Liver (tissue), 9 donors: ENCODE measurements around the gene CEMIP. TPM values are rescaled to one million over a fixed set of nuclear protein-coding genes. Genes with fewer than 3 reads are reported as not detected.

ENCODE experiments used
- DNase-seq: peaks from one replicate; pipeline ENCODE4 v3.0.0-alpha.2; 2017; ENCODE audit warnings: low spot score
- H3K27ac ChIP-seq, 2 donors: one replicate each; pipeline ENCODE4 v1.7.0; 2013; ENCODE audit warnings: inconsistent platforms in 2 of 2, low read length in 2 of 2, control low read depth in 1 of 2, low read depth in 1 of 2, mild to moderate bottlenecking in 1 of 2
- H3K27me3 ChIP-seq, 4 donors: one replicate each; pipeline versions ENCODE4 v1.6.1 to v1.7.0; 2013; ENCODE audit warnings: low read length in 3 of 4, inconsistent platforms in 1 of 4, mild to moderate bottlenecking in 1 of 4, moderate library complexity in 1 of 4; ENCODE audit not compliant: control insufficient read depth in 4 of 4, insufficient read depth in 4 of 4
- H3K36me3 ChIP-seq, 4 donors: one replicate each; pipeline versions ENCODE4 v1.6.1 to v1.7.0; 2013; ENCODE audit warnings: low read length in 3 of 4, mild to moderate bottlenecking in 3 of 4, low read depth in 1 of 4, moderate library complexity in 1 of 4; ENCODE audit not compliant: control insufficient read depth in 4 of 4, insufficient read depth in 3 of 4
- H3K4me1 ChIP-seq, 4 donors: one replicate each; pipeline versions ENCODE4 v1.6.1 to v1.7.0; 2013; ENCODE audit warnings: low read length in 3 of 4, mild to moderate bottlenecking in 3 of 4, moderate library complexity in 1 of 4; ENCODE audit not compliant: control insufficient read depth in 4 of 4, insufficient read depth in 4 of 4
- H3K4me3 ChIP-seq, 3 donors: one replicate each; pipeline versions ENCODE4 v1.6.1 to v1.7.0; 2013; ENCODE audit warnings: low read length in 3 of 3, control low read depth in 1 of 3, low read depth in 1 of 3, mild to moderate bottlenecking in 1 of 3
- H3K9ac ChIP-seq, 2 donors: one replicate each; pipeline ENCODE4 v1.7.0; 2013; ENCODE audit warnings: low read length in 2 of 2, mild to moderate bottlenecking in 2 of 2, moderate library complexity in 2 of 2, control low read depth in 1 of 2, low read depth in 1 of 2
- H3K9me3 ChIP-seq, 4 donors: one replicate each; pipeline versions ENCODE4 v1.6.1 to v1.7.0; 2013; ENCODE audit warnings: low read length in 3 of 4; ENCODE audit not compliant: control insufficient read depth in 4 of 4
- CTCF ChIP-seq: fragments of 150-350 bp; IDR thresholded peaks from 2 replicates; pipeline ENCODE4 v1.5.1; 2017; ENCODE audit warnings: improper control_type of control experiment, low read depth, low read length; ENCODE audit not compliant: missing input control
- EGR1 ChIP-seq, 2 donors: IDR thresholded peaks; 2 replicates each; pipeline ENCODE4 v1.6.1; 2016 to 2018; ENCODE audit warnings: antibody characterized with exemption in 2 of 2, low read depth in 2 of 2
- FOXA1 ChIP-seq: IDR thresholded peaks from 2 replicates; pipeline ENCODE4 v1.6.1; 2016; ENCODE audit warnings: antibody characterized with exemption
- FOXA2 ChIP-seq: IDR thresholded peaks from 2 replicates; pipeline ENCODE4 v1.6.1; 2016; ENCODE audit warnings: antibody characterized with exemption
- JUND ChIP-seq, 2 donors: IDR thresholded peaks; 2 replicates each; pipeline ENCODE4 v1.6.1; 2016; ENCODE audit warnings: antibody characterized with exemption in 2 of 2
- MAX ChIP-seq: IDR thresholded peaks from 2 replicates; pipeline ENCODE4 v1.6.1; 2016; ENCODE audit warnings: antibody characterized with exemption
- RAD21 ChIP-seq, 2 donors: IDR thresholded peaks; 2 replicates each; pipeline ENCODE4 v1.6.1; 2016; ENCODE audit warnings: antibody characterized with exemption in 2 of 2, mild to moderate bottlenecking in 2 of 2
- REST ChIP-seq: IDR thresholded peaks from 2 replicates; pipeline ENCODE4 v1.6.1; 2016; ENCODE audit warnings: antibody characterized with exemption, mild to moderate bottlenecking
- RXRA ChIP-seq, 2 donors: IDR thresholded peaks; 2 replicates each; pipeline ENCODE4 v1.6.1; 2017 to 2018; ENCODE audit warnings: antibody characterized with exemption in 2 of 2, mild to moderate bottlenecking in 1 of 2
- SP1 ChIP-seq: IDR thresholded peaks from 2 replicates; pipeline ENCODE4 v1.6.1; 2018; ENCODE audit warnings: antibody characterized with exemption, mild to moderate bottlenecking
- YY1 ChIP-seq: IDR thresholded peaks from 2 replicates; pipeline ENCODE4 v1.6.1; 2016; ENCODE audit warnings: antibody characterized with exemption, mild to moderate bottlenecking
- ZBTB33 ChIP-seq: IDR thresholded peaks from 2 replicates; pipeline ENCODE4 v1.6.1; 2016; ENCODE audit warnings: antibody characterized with exemption
- WGBS: extraction: QIAGEN DNeasy Blood & Tissue Kit; methylation state at CpG from one replicate; pipeline ENCODE4 v1.1.7; 2013; 5-methylcytosine and 5-hydroxymethylcytosine counted together
- polyA plus RNA-seq, 2 donors: library from polyadenylated mRNA; stranded (reverse) in 1 of 2; unstranded in 1 of 2; fragments of 200-250 nt in 1 of 2; fragments of >200 nt in 1 of 2; fragmentation: Nextera tagmentation in 1 of 2; extraction: Ambion mirVana in 1 of 2; gene quantifications; one replicate each; pipeline versions ENCODE4 v1.2.1 to v1.2.3, GENCODE V29; 2013 to 2015
- total RNA-seq, 2 donors: library from RNA; depleted of rRNA; stranded (reverse); fragments of >200 nt; gene quantifications; one replicate each; pipeline ENCODE4 v1.2.3, GENCODE V29; 2014
- donor health status: healthy.
- donor health status: healthy.
- donor health status: healthy.
- donor health status: healthy.
- donor health status: healthy.

Gene CEMIP
- total and polyA plus RNA-seq, 4 donors, result under 0.01 to 0.89 (median 0.21) TPM

GRCh38 chr15:80923668-80924067 is 144.5 kb downstream of the CEMIP start:
- H3K9me3 ChIP-seq, result no peaks in the 10 kb centered on the region
- no peak overlapping the region for H3K4me3 ChIP-seq
- no peak for DNase-seq
- no peak overlapping the region for H3K27ac ChIP-seq
- H3K4me1 ChIP-seq, result no peaks in the 10 kb centered on the region
- H3K36me3 ChIP-seq, result no peaks in the 10 kb centered on the region
- TF ChIP-seq CTCF (no peak), EGR1 (IDR thresholded peaks at IDR 0.05; ENCODE audit: low read depth in 2 of 2) (no peak), FOXA2 (no peak), SP1 (no peak), MAX (no peak), YY1 (no peak), FOXA1 (no peak), JUND (IDR thresholded peaks at IDR 0.05) (no peak)
- 96% methylated on average over 6 of the region's 6 CpGs for WGBS
- H3K9ac ChIP-seq, result no peak overlapping the region
- H3K27me3 ChIP-seq, result no peaks in the 10 kb centered on the region

GRCh38 chr15:80924278-80924677 is 145.1 kb downstream of the CEMIP start:
- no peak overlapping the region for H3K9ac ChIP-seq
- H3K27ac ChIP-seq, result no peak overlapping the region
- H3K4me3 ChIP-seq, result no peak overlapping the region
- H3K36me3 ChIP-seq, result no peaks in the 10 kb centered on the region
- H3K9me3 ChIP-seq, result no peaks in the 10 kb centered on the region
- H3K27me3 ChIP-seq, result no peaks in the 10 kb centered on the region
- WGBS, result 95% methylated on average over 4 of the region's 4 CpGs
- DNase-seq, result no peak
- TF ChIP-seq EGR1 (IDR thresholded peaks at IDR 0.05; ENCODE audit: low read depth in 2 of 2), result no peak
- TF ChIP-seq ZBTB33, result no peak
- no peak for TF ChIP-seq REST
- no peak for TF ChIP-seq FOXA2
- TF ChIP-seq YY1, result no peak
- no peak for TF ChIP-seq RXRA (IDR thresholded peaks at IDR 0.05)
- no peak for TF ChIP-seq CTCF
- no peak for TF ChIP-seq MAX
- no peak for TF ChIP-seq RAD21 (IDR thresholded peaks at IDR 0.05)
- no peaks in the 10 kb centered on the region for H3K4me1 ChIP-seq
